MM.1S (cell line): Measurements from ENCODE around the gene PHACTR4.
"Not testable (repeated sequence)": the region's sequence is repeated elsewhere in the genome, so short reads cannot be mapped to it uniquely, and the experiment has no call there.

ENCODE experiments used
- DNase-seq: peaks from one replicate; pipeline ENCODE4 v3.0.0-alpha.2; 2015
- H2AFZ ChIP-seq: fragments of 300-600 bp; sonication (generic); 2 replicates; pipeline ENCODE4 v1.6.0; 2016; ENCODE audit warnings: antibody characterized with exemption, low read length
- H3F3A ChIP-seq: fragments of 300-600 bp; sonication (generic); 2 replicates; pipeline ENCODE4 v1.6.1; 2016; ENCODE audit warnings: mild to moderate bottlenecking, antibody characterized with exemption, low read length, moderate library complexity, mixed read lengths; ENCODE audit not compliant: insufficient read depth
- H3K27ac ChIP-seq: fragments of 300-600 bp; sonication (generic); 2 replicates; pipeline ENCODE4 v1.5.1; 2016; ENCODE audit warnings: mild to moderate bottlenecking, low read length
- H3K27me3 ChIP-seq: fragments of 300-600 bp; sonication (generic); replicated peaks from 2 replicates; pipeline ENCODE4 v1.6.0; 2016; ENCODE audit warnings: low read length; ENCODE audit not compliant: insufficient read depth
- H3K36me3 ChIP-seq: fragments of 300-600 bp; sonication (generic); replicated peaks from 2 replicates; pipeline ENCODE4 v1.6.1; 2016; ENCODE audit warnings: mild to moderate bottlenecking, low read length, mixed read lengths; ENCODE audit not compliant: insufficient read depth
- H3K4me1 ChIP-seq: fragments of 300-600 bp; sonication (generic); 2 replicates; pipeline ENCODE4 v1.6.1; 2016; ENCODE audit warnings: low read length, mixed read lengths
- H3K4me2 ChIP-seq: fragments of 300-600 bp; sonication (generic); 2 replicates; pipeline ENCODE4 v1.6.0; 2016; ENCODE audit warnings: low read depth, low read length
- H3K4me3 ChIP-seq: fragments of 300-600 bp; sonication (generic); 2 replicates; pipeline ENCODE4 v1.5.1; 2016; ENCODE audit warnings: low read length, mixed read lengths
- H3K79me2 ChIP-seq: fragments of 300-600 bp; sonication (generic); 2 replicates; pipeline ENCODE4 v1.6.1; 2016; ENCODE audit warnings: mixed run types, low read length, mixed read lengths
- H3K9ac ChIP-seq: fragments of 300-600 bp; sonication (generic); 2 replicates; pipeline ENCODE4 v1.6.1; 2016; ENCODE audit warnings: low read length, mixed read lengths
- H3K9me2 ChIP-seq: fragments of 300-600 bp; sonication (generic); replicated peaks from 2 replicates; pipeline ENCODE4 v1.6.1; 2016; ENCODE audit warnings: mild to moderate bottlenecking, low read length, mixed read lengths; ENCODE audit not compliant: insufficient read depth
- H3K9me3 ChIP-seq: fragments of 300-600 bp; sonication (generic); replicated peaks from 2 replicates; pipeline ENCODE4 v1.6.1; 2016; ENCODE audit warnings: mild to moderate bottlenecking, low read length, mixed read lengths; ENCODE audit not compliant: insufficient read depth
- H4K20me1 ChIP-seq: fragments of 300-600 bp; sonication (generic); 2 replicates; pipeline ENCODE4 v1.6.1; 2016; ENCODE audit warnings: mild to moderate bottlenecking, low read length, moderate library complexity, mixed read lengths; ENCODE audit not compliant: insufficient read depth
- CTCF ChIP-seq: fragments of 300-600 bp; sonication (generic); IDR thresholded peaks from 2 replicates; pipeline ENCODE4 v1.5.1; 2016; ENCODE audit warnings: antibody characterized with exemption, low read length, mixed read lengths
- EZH2 ChIP-seq: fragments of 300-600 bp; sonication (generic); optimal IDR thresholded peaks from 2 replicates; pipeline ENCODE3; 2017; ENCODE audit warnings: low read depth, mild to moderate bottlenecking, antibody characterized with exemption, low read length, mixed read lengths
- EZH2phosphoT487 ChIP-seq: fragments of 300-600 bp; sonication (generic); IDR thresholded peaks from 2 replicates; pipeline ENCODE4 v1.6.1; 2018; ENCODE audit warnings: antibody characterized with exemption, low read length

The PHACTR4 gene

GRCh38 chr1:28340221-28340974 lies 29.1 kb upstream of the PHACTR4 start:
- Histone ChIP-seq H3K9me3 (no peaks in the 10 kb centered on the region), H3F3A (no peaks in the 10 kb centered on the region), H4K20me1 (no peaks in the 10 kb centered on the region), H3K9ac (no peak overlapping the region), H3K9me2 (no peaks in the 10 kb centered on the region), H3K27ac (no peak overlapping the region), H3K79me2 (no peaks in the 10 kb centered on the region), H3K36me3 (no peaks in the 10 kb centered on the region), H3K27me3 (no peaks in the 10 kb centered on the region), H3K4me2 (no peak overlapping the region), H2AFZ (no peak overlapping the region), H3K4me3 (no peak overlapping the region), H3K4me1 (no peaks in the 10 kb centered on the region)
- TF ChIP-seq EZH2phosphoT487 (no peak), EZH2 (no peak)
- DNase-seq, result no peak

GRCh38 chr1:28341591-28341990 lies 27.9 kb upstream of the PHACTR4 start:
- Histone ChIP-seq H2AFZ (no peak overlapping the region), H3K79me2 (no peaks in the 10 kb centered on the region), H3K4me2 (no peak overlapping the region), H3K9ac (no peak overlapping the region), H3K9me3 (no peaks in the 10 kb centered on the region), H3K4me3 (no peak overlapping the region), H3K4me1 (no peaks in the 10 kb centered on the region), H3K9me2 (no peaks in the 10 kb centered on the region), H3K27me3 (no peaks in the 10 kb centered on the region), H4K20me1 (no peaks in the 10 kb centered on the region), H3K36me3 (no peaks in the 10 kb centered on the region), H3K27ac (no peak overlapping the region), H3F3A (no peaks in the 10 kb centered on the region)
- no peak for DNase-seq
- no peak for TF ChIP-seq CTCF
- TF ChIP-seq EZH2phosphoT487, result no peak
- TF ChIP-seq EZH2, result no peak

GRCh38 chr1:28343405-28343804 lies 26.1 kb upstream of the PHACTR4 start:
- H3K4me3 ChIP-seq, result no peak overlapping the region
- no peak for TF ChIP-seq CTCF
- no peak for TF ChIP-seq EZH2
- no peak for TF ChIP-seq EZH2phosphoT487
- H3K27ac ChIP-seq, result no peak overlapping the region
- no peaks in the 10 kb centered on the region for H3F3A ChIP-seq
- no peaks in the 10 kb centered on the region for H3K4me1 ChIP-seq
- no peaks in the 10 kb centered on the region for H3K9me2 ChIP-seq
- H3K79me2 ChIP-seq, result no peaks in the 10 kb centered on the region
- H3K36me3 ChIP-seq, result no peaks in the 10 kb centered on the region
- DNase-seq, result no peak
- no peak overlapping the region for H3K4me2 ChIP-seq
- H3K9me3 ChIP-seq, result no peaks in the 10 kb centered on the region
- no peak overlapping the region for H2AFZ ChIP-seq
- no peak overlapping the region for H3K9ac ChIP-seq
- no peaks in the 10 kb centered on the region for H4K20me1 ChIP-seq
- no peaks in the 10 kb centered on the region for H3K27me3 ChIP-seq

GRCh38 chr1:28353248-28353810 lies 16.2 kb upstream of the PHACTR4 start:
- not testable (repeated sequence) for H3F3A ChIP-seq, H3K79me2 ChIP-seq, H3K36me3 ChIP-seq, H3K9me2 ChIP-seq, H3K4me1 ChIP-seq, H3K4me2 ChIP-seq, H3K27me3 ChIP-seq, H3K9ac ChIP-seq, H2AFZ ChIP-seq, H4K20me1 ChIP-seq, H3K27ac ChIP-seq, H3K4me3 ChIP-seq, H3K9me3 ChIP-seq, DNase-seq
